DND-41 (cell line): Measurements from ENCODE around the gene TIGIT.
A peak's percentile ranks its signal among the peaks of the same experiment; 100 is the strongest.

ENCODE experiments used
- ATAC-seq: fragments of 200-7000 bp; cut with Tn5 transposase; 3 replicates; pipeline ENCODE4 v1.9.1; 2021; ENCODE audit warnings: low read depth; ENCODE audit not compliant: insufficient read depth
- DNase-seq: peaks from one replicate; pipeline ENCODE4 v3.0.0-alpha.2; 2020
- H2AFZ ChIP-seq: 2 replicates; pipeline ENCODE4 v1.6.0; 2012; ENCODE audit warnings: low read depth, low read length
- H3K27ac ChIP-seq: 2 replicates; pipeline ENCODE4 v1.5.1; 2012; ENCODE audit warnings: low read length, inconsistent platforms
- H3K27me3 ChIP-seq: fragments of 200-600 bp; sonication (generic); 2 replicates; pipeline ENCODE4 v1.6.0; 2012; ENCODE audit warnings: low read length, mild to moderate bottlenecking, inconsistent platforms; ENCODE audit not compliant: insufficient read depth, poor library complexity
- H3K36me3 ChIP-seq: 2 replicates; pipeline ENCODE4 v1.5.1; 2012; ENCODE audit warnings: low read length, inconsistent platforms; ENCODE audit not compliant: insufficient read depth
- H3K4me1 ChIP-seq: 2 replicates; pipeline ENCODE4 v1.5.1; 2012; ENCODE audit warnings: mild to moderate bottlenecking, low read length; ENCODE audit not compliant: insufficient read depth
- H3K4me2 ChIP-seq: 2 replicates; pipeline ENCODE4 v1.6.0; 2012; ENCODE audit warnings: mild to moderate bottlenecking, moderate library complexity, low read length, inconsistent platforms; ENCODE audit not compliant: insufficient read depth
- H3K4me3 ChIP-seq, 2 experiments: fragments of 200-600 bp in 1 of 2; shearing (Covaris generic) in 1 of 2; 2 replicates each; pipeline ENCODE4 v1.5.1; 2012 to 2016; ENCODE audit warnings: inconsistent platforms in 2 of 2, low read length in 2 of 2, mild to moderate bottlenecking in 2 of 2, low read depth in 1 of 2, moderate library complexity in 1 of 2
- H3K79me2 ChIP-seq: 2 replicates; pipeline ENCODE4 v1.6.0; 2012; ENCODE audit warnings: low read length, inconsistent platforms; ENCODE audit not compliant: insufficient read depth
- H3K9ac ChIP-seq: 2 replicates; pipeline ENCODE4 v1.6.0; 2012; ENCODE audit warnings: low read depth, mild to moderate bottlenecking, inconsistent platforms, low read length, moderate library complexity
- H3K9me3 ChIP-seq: 2 replicates; pipeline ENCODE4 v1.5.1; 2012; ENCODE audit warnings: low read length, moderate library complexity, mild to moderate bottlenecking, inconsistent platforms; ENCODE audit not compliant: insufficient read depth, severe bottlenecking
- H4K20me1 ChIP-seq: 2 replicates; pipeline ENCODE4 v1.6.0; 2012; ENCODE audit warnings: low read length; ENCODE audit not compliant: insufficient read depth
- EZH2 ChIP-seq: IDR thresholded peaks from 3 replicates; pipeline ENCODE4 v1.6.1; 2012; ENCODE audit warnings: borderline replicate concordance, low read depth, mild to moderate bottlenecking, moderate library complexity, low read length, inconsistent platforms; ENCODE audit not compliant: severe bottlenecking
- TF ChIP-seq, protein P1 (sequence below): IDR thresholded peaks from 2 replicates; pipeline ENCODE4 v1.5.1; 2012; ENCODE audit warnings: borderline replicate concordance, low read length, moderate library complexity, mild to moderate bottlenecking; ENCODE audit not compliant: poor library complexity, severe bottlenecking; ENCODE audit errors: extremely low read depth

TIGIT gene

DNA sequence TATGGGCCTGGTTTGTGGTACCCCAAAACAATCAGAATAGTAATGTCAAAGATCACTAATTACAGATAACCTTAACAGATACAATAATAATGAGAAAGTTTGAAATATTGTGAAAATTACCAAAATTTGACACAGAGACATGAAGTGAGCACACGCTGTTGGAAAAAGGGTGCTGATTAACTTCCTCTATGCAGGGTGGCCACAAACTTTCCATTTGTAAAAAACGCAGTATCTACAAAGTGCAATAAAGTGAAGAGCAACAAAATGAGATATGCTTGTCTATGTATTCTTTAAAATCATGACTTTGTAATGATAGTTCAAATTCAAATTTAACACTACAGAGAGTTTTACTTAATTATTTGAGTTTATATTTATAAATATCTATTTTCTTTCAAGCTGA lies 7.6 kb upstream of the TIGIT start:
- H3K79me2 ChIP-seq, result no peaks in the 10 kb centered on the region
- H4K20me1 ChIP-seq, result no peaks in the 10 kb centered on the region
- no peak for DNase-seq
- H3K4me2 ChIP-seq, result no peak overlapping the region
- H3K4me1 ChIP-seq, result peaks cover 4% of the 10 kb centered on the region
- H3K27me3 ChIP-seq, result no peaks in the 10 kb centered on the region
- no peak for ATAC-seq
- H3K27ac ChIP-seq, result no peak overlapping the region
- H2AFZ ChIP-seq, result no peak overlapping the region
- H3K4me3 ChIP-seq, result no peak overlapping the region
- no peaks in the 10 kb centered on the region for H3K36me3 ChIP-seq
- no peaks in the 10 kb centered on the region for H3K9me3 ChIP-seq
- no peak overlapping the region for H3K9ac ChIP-seq
- no peak for TF ChIP-seq EZH2
- TF ChIP-seq, protein P1, sequence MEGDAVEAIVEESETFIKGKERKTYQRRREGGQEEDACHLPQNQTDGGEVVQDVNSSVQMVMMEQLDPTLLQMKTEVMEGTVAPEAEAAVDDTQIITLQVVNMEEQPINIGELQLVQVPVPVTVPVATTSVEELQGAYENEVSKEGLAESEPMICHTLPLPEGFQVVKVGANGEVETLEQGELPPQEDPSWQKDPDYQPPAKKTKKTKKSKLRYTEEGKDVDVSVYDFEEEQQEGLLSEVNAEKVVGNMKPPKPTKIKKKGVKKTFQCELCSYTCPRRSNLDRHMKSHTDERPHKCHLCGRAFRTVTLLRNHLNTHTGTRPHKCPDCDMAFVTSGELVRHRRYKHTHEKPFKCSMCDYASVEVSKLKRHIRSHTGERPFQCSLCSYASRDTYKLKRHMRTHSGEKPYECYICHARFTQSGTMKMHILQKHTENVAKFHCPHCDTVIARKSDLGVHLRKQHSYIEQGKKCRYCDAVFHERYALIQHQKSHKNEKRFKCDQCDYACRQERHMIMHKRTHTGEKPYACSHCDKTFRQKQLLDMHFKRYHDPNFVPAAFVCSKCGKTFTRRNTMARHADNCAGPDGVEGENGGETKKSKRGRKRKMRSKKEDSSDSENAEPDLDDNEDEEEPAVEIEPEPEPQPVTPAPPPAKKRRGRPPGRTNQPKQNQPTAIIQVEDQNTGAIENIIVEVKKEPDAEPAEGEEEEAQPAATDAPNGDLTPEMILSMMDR, result no peak

DNA sequence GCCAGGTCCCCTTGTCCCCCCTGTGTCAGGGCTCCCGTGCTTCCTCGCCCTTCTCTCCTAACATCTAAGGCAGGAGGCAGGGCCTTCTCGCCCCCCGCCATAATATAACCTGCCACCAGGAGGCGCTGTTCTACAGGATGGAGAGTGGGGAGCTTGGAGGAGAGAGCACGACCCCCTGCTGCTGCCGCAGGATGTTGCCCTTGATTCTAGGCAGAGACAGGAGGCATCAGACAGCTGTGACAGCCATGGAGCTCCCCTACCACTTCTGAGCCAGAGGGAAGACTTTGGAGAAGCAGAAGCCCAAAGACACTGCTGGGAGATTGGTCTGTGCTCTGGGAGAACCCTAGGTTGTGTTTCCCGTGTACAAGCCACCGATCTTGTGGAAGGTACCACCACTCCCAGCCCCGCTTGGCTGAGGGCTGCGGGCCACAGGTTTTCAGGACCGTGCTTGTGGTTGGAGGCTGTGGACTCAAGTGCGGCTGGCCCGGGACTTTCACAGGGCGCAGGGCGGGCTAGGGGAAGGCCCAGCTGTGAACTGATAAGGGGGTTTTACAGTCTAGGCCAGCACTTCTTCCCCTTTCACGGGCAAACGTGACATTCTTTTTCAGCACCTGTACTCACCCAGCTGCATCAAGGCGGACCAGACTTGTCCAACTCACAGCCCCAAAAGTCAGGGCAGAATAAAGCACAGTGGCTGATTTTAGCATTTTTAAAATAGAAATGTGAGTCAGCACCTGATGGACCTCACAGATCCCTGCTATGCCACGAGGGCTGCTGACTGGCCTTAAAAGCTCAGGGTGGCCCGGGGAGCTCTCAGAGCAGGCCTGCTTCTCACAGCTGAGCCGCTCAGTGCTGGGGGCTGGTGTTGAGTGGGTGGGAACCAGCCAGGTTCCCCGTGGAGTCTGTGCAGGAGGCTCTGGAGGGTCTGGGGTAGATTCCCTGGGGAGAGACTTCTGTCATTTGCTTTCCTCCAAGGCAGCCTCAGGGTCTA lies 2.6 kb upstream of the TIGIT start:
- Histone ChIP-seq H4K20me1 (no peaks in the 10 kb centered on the region), H3K36me3 (no peaks in the 10 kb centered on the region), H3K9ac (no peak overlapping the region), H3K4me2 (no peak overlapping the region), H2AFZ (peak overlapping the region; percentile 35; the same call in 1 of the 2 replicates), H3K4me1 (peaks cover 4% of the 10 kb centered on the region), H3K27me3 (peaks cover 7% of the 10 kb centered on the region), H3K79me2 (no peaks in the 10 kb centered on the region), H3K4me3 (no peak overlapping the region), H3K9me3 (no peaks in the 10 kb centered on the region), H3K27ac (no peak overlapping the region)
- ATAC-seq (peak; percentile 96), DNase-seq (peak; percentile 87)
- TF ChIP-seq EZH2, result no peak
- TF ChIP-seq, protein P1, result peak; percentile 96

DNA sequence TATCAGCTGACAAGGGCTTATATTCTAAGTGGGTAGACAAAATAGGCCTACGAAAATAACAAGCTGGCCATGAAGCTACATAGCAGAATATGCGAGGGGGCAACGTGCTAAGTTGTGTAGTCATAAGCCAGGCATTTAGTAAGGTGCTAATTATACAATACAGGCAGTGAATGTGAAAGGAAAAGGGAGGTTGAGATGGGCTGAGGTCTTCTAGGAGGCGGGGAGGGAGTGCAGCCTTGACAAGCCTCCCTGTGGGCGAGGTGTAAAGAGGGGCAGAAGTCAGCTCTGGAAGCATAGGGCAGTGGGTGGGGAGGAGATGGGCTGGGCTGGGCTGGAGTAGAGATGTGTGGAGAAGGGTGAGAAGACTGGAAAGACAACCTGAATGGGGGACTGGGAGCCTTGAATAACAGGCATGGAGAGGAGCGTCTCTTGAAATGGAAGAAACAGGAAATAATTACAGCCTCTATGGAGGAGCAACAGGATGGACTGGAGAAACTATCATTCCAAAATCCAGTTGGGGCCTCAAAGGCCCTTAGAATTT lies 1.2 kb downstream of the TIGIT start:
- ATAC-seq, result no peak
- Histone ChIP-seq H2AFZ (no peak overlapping the region), H3K4me2 (no peak overlapping the region), H4K20me1 (no peaks in the 10 kb centered on the region), H3K4me3 (no peak overlapping the region), H3K9ac (no peak overlapping the region), H3K36me3 (no peaks in the 10 kb centered on the region), H3K9me3 (no peaks in the 10 kb centered on the region), H3K27ac (no peak overlapping the region), H3K79me2 (no peaks in the 10 kb centered on the region), H3K4me1 (peaks cover 4% of the 10 kb centered on the region), H3K27me3 (peaks cover 10% of the 10 kb centered on the region)
- no peak for DNase-seq
- no peak for TF ChIP-seq EZH2

DNA sequence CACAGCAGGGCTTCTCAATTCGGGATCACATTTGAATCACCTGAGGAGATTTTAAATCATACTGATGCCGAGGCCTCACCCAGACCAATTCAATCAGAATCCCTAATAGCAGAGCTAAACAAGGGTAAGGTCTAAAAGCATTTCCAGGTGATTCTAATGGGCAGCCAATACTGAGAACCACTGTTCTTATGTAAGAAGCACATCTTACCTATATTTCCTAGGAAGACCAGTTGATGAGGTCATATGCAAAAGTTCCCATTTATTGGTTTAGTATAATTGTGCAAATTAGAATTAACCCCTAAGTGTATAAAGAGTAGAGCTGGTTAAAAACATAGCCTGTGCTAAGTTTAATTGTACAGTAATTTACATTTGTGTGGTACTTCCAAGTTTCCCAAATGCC lies 2.1 kb downstream of the TIGIT start:
- ATAC-seq (no peak), DNase-seq (no peak)
- Histone ChIP-seq H3K4me3 (no peak overlapping the region), H3K4me1 (peaks cover 3% of the 10 kb centered on the region), H2AFZ (no peak overlapping the region), H3K9ac (no peak overlapping the region), H3K27ac (no peak overlapping the region), H3K79me2 (no peaks in the 10 kb centered on the region), H3K36me3 (no peaks in the 10 kb centered on the region), H3K27me3 (peaks cover 10% of the 10 kb centered on the region), H3K9me3 (no peaks in the 10 kb centered on the region), H3K4me2 (no peak overlapping the region), H4K20me1 (no peaks in the 10 kb centered on the region)
- TF ChIP-seq EZH2, result no peak
- TF ChIP-seq, protein P1, result no peak
